Coronary artery (tissue), 2 donors: Measurements from ENCODE around the gene TMEM107.

ENCODE experiments used
- DNase-seq: peaks from one replicate; pipeline ENCODE4 v3.0.0-alpha.2; 2017; ENCODE audit warnings: low spot score
- H3K27ac ChIP-seq, 2 donors: fragments of 200-600 bp; sonication (generic); one replicate each; pipeline ENCODE4 v1.5.1; 2016 to 2019
- H3K4me3 ChIP-seq: fragments of 200-600 bp; sonication (generic); 2 replicates; pipeline ENCODE4 v1.5.1; 2016; ENCODE audit warnings: mild to moderate bottlenecking, moderate library complexity
- TF ChIP-seq, protein P1 (sequence below): fragments of 200-600 bp; sonication (generic); IDR thresholded peaks from one replicate; pipeline ENCODE4 v1.5.1; 2019; ENCODE audit warnings: antibody characterized with exemption

The TMEM107 gene

DNA sequence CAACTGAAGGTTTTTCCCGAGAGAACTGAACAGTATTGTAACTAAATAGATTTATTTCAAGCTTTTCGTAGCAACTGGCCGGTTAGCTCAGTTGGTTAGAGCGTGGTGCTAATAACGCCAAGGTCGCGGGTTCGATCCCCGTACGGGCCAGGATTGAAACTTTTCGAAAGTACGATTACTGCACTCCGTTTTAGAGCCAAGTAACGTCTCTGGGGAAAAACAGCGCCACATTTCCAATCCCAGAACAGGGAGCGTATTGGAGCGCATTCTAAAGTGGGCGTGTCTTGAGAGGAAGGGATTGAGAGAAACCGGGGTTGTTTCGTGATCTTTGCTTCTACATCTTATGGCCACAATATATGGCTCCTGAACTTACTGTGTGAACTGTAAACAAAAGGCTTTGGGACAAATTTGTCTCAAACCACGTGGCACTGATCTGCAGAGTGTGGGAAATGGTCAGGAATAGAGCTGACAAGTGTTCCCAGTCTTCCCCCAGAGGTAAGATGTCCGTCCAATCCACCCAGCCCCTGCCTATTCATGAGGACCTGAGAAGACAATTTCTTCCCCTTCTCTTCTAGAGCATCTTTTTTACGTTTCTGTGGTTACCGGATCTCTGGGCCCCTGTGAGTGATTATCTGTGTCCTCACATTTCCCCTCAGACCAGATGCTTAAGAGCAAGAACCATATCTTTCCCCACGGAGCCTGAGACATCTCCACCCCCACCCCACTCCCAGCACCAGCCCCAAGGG is 11.5 kb upstream of the TMEM107 start:
- peak overlapping the region; percentile 96 to 97 for H3K27ac ChIP-seq
- DNase-seq = peak; percentile 95

DNA sequence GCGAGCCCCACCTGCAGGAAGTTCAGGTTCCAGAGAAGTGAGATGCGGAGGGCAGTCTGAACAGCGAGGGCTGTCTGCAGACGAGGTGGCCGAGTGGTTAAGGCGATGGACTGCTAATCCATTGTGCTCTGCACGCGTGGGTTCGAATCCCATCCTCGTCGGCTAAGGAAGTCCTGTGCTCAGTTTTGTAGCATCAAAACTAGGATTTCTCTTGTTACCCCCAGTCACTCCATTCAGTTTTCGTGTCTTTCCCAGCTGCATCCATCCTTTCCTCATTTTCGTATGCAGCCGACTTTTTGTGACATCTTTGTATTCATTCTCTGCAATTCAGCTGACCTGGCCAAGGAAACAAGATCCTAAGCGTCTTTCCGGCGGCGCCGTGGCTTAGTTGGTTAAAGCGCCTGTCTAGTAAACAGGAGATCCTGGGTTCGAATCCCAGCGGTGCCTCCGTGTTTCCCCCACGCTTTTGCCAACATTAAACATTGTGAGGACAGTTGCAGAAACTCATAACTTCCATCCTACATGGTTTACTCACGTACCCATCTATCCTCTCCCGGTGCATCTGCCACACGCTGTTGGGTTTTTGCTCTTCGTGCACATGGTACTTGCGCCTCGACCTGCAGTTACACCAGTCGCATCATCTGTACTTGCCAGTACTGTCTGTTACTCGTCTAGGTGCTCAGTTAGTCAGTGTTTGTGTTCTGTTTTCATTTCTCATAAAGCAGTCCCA is 10.8 kb upstream of the TMEM107 start:
- peak overlapping the region; percentile 88 for H3K4me3 ChIP-seq
- TF ChIP-seq, protein P1, sequence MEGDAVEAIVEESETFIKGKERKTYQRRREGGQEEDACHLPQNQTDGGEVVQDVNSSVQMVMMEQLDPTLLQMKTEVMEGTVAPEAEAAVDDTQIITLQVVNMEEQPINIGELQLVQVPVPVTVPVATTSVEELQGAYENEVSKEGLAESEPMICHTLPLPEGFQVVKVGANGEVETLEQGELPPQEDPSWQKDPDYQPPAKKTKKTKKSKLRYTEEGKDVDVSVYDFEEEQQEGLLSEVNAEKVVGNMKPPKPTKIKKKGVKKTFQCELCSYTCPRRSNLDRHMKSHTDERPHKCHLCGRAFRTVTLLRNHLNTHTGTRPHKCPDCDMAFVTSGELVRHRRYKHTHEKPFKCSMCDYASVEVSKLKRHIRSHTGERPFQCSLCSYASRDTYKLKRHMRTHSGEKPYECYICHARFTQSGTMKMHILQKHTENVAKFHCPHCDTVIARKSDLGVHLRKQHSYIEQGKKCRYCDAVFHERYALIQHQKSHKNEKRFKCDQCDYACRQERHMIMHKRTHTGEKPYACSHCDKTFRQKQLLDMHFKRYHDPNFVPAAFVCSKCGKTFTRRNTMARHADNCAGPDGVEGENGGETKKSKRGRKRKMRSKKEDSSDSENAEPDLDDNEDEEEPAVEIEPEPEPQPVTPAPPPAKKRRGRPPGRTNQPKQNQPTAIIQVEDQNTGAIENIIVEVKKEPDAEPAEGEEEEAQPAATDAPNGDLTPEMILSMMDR = no peak
- DNase-seq = peak; percentile 95
- peak overlapping the region; percentile 96 to 97 for H3K27ac ChIP-seq

More for the DNA sequence above, 11.5 kb upstream of the TMEM107 start:
- peak overlapping the region; percentile 88 for H3K4me3 ChIP-seq
- TF ChIP-seq, protein P1 = no peak

DNA sequence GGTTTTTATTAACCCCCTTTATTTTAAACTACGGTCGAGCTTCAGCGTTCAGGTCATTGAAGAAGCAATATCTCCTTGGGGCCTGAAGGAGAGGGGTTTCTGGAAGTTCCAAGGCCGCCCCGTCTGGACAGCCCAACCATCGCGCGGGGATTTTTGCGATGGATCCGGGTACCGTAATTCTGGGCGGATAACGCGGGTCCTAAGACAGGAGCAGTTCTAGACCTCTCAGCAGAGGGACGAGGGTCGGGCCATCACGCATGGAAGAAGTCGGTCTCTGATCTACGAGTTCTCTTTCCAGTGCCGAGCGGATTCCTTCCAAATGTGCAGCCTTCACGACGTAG is 10.2 kb upstream of the TMEM107 start:
- Histone ChIP-seq H3K27ac (peak overlapping the region; percentile 96 to 97), H3K4me3 (peak overlapping the region; percentile 88)
- TF ChIP-seq, protein P1 = no peak
- no peak for DNase-seq

DNA sequence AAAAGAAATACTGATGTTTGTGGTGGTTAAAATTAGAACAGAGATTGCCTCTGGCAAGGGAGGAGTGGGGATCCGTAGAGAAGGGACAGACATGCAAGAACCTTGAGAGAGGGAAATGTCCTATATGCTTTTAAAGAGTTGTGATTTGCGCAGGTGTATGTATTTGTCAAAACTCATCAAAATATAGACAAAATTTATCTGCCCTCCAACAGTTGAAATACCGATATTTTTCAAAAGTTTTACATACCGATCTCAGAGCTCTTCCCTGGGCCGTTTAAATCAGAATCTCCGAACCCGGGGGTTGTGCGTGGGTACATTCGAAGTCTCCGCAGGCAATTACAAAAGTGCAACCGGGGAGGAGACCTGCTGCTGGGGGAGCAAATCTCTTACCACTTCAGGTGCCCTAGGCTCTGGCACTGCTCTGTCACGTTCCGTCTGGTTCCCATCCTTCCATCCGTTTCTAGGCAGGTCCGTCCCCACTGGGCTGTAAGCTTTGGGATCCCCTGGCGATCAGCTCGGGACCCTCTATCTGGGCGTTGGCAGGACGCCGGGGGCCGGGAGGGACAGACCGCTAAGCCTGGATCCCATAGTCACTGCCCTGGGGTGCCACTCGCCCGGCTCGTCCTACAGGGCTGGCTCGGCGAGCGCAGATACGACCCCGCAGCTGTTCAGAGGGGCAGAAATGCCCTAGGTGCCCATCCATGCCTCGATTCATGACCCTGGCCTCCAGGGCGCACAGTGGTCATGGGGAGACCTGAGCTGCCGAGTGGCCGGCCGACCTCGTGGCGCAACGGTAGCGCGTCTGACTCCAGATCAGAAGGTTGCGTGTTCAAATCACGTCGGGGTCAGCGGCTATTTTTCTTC is 9.6 kb upstream of the TMEM107 start:
- Histone ChIP-seq H3K4me3 (peak overlapping the region; percentile 88), H3K27ac (peak overlapping the region; percentile 96 to 97)
- DNase-seq = peak; percentile 96
- TF ChIP-seq, protein P1 = no peak

DNA sequence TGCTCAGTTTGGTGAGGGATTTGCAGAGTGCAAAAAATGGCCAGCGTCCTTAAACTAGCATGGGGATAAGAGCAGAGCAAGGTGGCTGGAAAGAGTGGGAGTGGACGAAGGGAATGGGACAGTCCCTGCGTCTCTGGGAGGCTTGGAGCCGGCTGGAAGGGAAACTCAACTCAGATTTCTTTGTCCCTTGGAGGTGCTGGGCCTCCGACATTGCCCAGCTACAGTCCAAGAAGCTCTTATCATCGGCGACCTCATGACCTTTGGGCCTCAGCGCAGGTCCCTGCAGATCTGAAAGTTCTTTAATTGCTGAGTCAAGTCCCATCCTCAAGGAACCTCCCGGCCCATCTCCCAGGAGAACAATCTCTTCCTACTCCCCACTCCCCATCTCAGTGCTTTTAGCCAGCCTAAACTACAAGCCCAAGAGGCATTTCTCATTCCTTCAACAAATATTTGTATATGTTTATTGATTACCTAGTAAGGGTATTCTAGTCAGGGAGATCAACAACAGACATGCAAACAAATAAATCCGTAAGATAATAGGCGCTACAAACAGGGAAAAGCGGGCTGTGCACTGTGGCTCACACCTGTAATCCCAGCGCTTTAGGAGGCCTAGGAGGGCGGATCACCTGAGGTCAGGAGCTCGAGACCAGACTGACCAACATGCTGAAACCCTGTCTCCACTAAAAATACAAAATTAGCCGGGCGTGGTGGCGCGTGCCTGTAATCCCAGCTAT is 985 bp upstream of the TMEM107 start:
- TF ChIP-seq, protein P1 = no peak
- H3K4me3 ChIP-seq = peak overlapping the region; percentile 78
- DNase-seq = no peak
- H3K27ac ChIP-seq = peak overlapping the region in 1 of 2 donors; percentile 87

DNA sequence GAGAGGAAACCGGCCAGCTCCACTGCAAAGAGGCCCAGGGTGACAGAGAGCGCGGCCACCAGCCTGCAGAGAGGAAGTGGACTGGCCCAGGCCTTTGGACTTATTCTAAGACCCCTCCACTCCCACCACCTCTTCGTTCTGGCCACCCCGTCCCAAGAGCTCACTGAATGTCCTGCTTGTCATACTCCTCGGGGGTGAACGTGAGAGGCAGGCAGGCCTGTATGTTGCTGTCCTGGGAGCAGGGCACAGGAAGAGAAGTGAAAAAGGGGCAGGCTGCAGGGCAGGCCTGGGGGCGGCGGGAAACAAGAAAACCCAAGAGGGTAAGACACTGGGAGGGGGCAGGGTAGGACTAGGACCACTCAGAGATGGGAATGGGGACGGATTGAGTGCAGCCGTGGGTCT is 384 bp downstream of the TMEM107 start:
- Histone ChIP-seq H3K27ac (peak overlapping the region; percentile 77 to 87), H3K4me3 (peak overlapping the region; percentile 78)
- no peak for DNase-seq
- TF ChIP-seq, protein P1 = no peak
